Measurements from ENCODE around the gene STIP1.

The STIP1 gene

DNA sequence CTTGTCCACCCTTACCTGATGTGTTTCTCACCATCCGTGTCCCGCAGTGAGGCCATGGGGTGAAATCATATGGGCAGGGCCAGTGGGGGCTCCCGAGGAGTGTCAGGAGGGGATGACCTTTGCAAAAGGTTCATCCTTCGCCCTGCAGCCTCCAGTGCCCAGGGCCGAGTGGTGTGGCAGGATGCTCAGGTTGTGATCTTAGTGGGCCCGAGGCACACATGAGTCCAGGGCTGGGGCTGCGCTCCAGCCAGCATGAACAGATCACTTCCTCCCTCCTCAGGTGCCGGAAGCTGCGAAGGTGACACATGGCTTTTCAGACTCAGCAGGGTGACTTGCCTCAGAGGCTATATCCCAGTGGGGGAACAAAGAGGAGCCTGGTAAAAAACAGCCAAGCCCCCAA is 52.1 kb downstream of the STIP1 start:
- TF ChIP-seq, protein P1, sequence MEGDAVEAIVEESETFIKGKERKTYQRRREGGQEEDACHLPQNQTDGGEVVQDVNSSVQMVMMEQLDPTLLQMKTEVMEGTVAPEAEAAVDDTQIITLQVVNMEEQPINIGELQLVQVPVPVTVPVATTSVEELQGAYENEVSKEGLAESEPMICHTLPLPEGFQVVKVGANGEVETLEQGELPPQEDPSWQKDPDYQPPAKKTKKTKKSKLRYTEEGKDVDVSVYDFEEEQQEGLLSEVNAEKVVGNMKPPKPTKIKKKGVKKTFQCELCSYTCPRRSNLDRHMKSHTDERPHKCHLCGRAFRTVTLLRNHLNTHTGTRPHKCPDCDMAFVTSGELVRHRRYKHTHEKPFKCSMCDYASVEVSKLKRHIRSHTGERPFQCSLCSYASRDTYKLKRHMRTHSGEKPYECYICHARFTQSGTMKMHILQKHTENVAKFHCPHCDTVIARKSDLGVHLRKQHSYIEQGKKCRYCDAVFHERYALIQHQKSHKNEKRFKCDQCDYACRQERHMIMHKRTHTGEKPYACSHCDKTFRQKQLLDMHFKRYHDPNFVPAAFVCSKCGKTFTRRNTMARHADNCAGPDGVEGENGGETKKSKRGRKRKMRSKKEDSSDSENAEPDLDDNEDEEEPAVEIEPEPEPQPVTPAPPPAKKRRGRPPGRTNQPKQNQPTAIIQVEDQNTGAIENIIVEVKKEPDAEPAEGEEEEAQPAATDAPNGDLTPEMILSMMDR (IDR thresholded peaks at IDR 0.05) = no peak
- TF ChIP-seq ZFX (IDR thresholded peaks at IDR 0.05; ENCODE audit: borderline replicate concordance) = no peak
- H3K27ac ChIP-seq = 0 out of 2 replicates have a peak overlapping the region, but pooled peaks have one; percentile 30

DNA sequence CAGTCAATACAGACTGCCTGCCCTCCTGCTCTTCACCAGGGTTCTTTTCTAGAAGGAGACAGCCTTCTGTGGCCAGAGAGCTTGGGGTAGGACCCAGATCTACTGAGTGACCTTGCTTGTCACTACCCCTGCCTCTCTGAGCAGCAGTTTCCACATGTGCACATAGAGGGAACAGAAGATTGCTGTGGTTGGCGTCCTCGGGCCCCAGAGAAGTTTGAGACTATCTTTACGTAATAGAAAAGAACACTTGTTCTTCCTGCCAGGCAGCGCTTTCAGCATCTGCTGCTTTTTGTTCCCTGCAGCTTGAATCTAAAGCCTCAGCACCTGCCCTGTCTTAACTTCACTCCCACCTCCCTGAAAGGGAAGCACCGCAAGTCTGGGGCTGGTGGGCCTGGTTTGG is 53.0 kb downstream of the STIP1 start:
- H3K27ac ChIP-seq = no peak overlapping the region
- TF ChIP-seq ZFX (IDR thresholded peaks at IDR 0.05; ENCODE audit: borderline replicate concordance) = no peak
- TF ChIP-seq, protein P1 (IDR thresholded peaks at IDR 0.05) = no peak

- TF ChIP-seq ZFX (IDR thresholded peaks at IDR 0.05; ENCODE audit: borderline replicate concordance) = no peak
- TF ChIP-seq, protein P1 (IDR thresholded peaks at IDR 0.05) = no peak
- H3K27ac ChIP-seq = peak overlapping the region; percentile 97
Observed at GRCh38 chr11:64239662-64240434, 53.9 kb downstream of the STIP1 start.

- TF ChIP-seq, protein P1 (IDR thresholded peaks at IDR 0.05) = no peak
- TF ChIP-seq ZFX (IDR thresholded peaks at IDR 0.05; ENCODE audit: borderline replicate concordance) = no peak
- H3K27ac ChIP-seq = peak within 1 kb of the TSS; percentile 97
Observed at GRCh38 chr11:64240435-64241240, 54.7 kb downstream of the STIP1 start, which contains the start of gene FKBP2. FKBP2 (plus strand) TSS chr11:64241095; CDS start chr11:64242388, 1,293 bp downstream.

GRCh38 chr11:64241241-64241490 is 55.2 kb downstream of the STIP1 start:
- H3K27ac ChIP-seq = peak overlapping the region; percentile 97
- no peak for TF ChIP-seq ZFX (IDR thresholded peaks at IDR 0.05; ENCODE audit: borderline replicate concordance)
- TF ChIP-seq, protein P1 (IDR thresholded peaks at IDR 0.05) = no peak

DNA sequence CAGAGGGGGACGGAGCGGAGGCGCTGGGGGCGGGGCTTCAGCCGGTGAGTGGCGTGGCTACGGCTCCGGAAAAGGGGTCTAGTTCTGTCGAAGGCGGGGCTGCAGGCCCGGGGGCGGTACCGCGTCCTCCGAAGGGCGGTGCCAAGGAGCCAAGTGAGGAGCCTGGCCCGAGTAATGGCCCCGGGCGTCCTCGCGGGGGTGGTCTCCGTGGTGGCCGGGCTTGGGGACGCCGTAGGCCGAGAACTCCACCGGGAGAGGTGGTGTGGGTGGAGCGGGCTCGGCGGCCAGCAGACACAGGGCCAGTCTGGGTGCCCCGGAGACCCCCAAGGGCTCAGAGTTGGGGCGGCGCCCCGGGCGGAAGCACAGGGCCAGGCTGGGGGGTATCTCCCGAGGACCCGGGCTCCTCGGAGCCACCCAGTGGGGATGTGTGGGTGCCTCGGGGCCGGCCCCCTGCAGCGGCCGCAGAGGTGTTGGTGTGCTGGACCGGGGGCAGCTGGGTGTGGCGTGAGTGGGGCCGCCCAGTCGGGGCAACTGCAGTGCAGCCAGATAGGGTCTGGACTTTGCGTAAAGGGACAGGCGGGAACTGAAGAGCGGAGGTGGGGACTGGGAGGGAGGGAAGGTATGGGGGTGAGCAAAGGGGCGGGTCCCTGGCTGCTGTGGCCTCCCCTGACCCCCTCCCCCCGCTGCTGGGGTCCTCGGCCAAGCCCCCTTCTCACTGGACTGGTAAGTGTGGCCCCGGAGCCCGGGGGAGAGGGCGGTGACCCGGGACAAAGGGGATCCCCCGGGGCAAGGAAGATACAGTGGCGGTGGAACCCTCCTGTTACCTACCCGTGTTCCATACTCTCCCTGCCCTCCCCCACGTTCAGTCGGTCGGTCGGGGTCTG is 55.8 kb downstream of the STIP1 start:
- H3K27ac ChIP-seq = peak overlapping the region; percentile 97

More for the DNA sequence above, 55.8 kb downstream of the STIP1 start:
- TF ChIP-seq, protein P1 (IDR thresholded peaks at IDR 0.05) = no peak
- no peak for TF ChIP-seq ZFX (IDR thresholded peaks at IDR 0.05; ENCODE audit: borderline replicate concordance)

All from 22Rv1 (cell line).